Measurements from ENCODE around the gene ELN.
"Not testable (repeated sequence)": the region's sequence is repeated elsewhere in the genome, so short reads cannot be mapped to it uniquely, and the experiment has no call there.

ELN gene

GRCh38 chr7:74044366-74045350 is 16.7 kb downstream of the ELN start:
- no peak for DNase-seq

GRCh38 chr7:74046581-74046980 is 18.6 kb downstream of the ELN start:
- not testable (repeated sequence) for DNase-seq

GRCh38 chr7:74047804-74048380 is 19.9 kb downstream of the ELN start:
- no peak for DNase-seq

- no peak for DNase-seq
Measured at GRCh38 chr7:74048999-74049599, 21.1 kb downstream of the ELN start.

GRCh38 chr7:74049997-74050798 is 22.2 kb downstream of the ELN start:
- DNase-seq = no peak

- DNase-seq = no peak
Measured at GRCh38 chr7:74051193-74051592, 23.2 kb downstream of the ELN start.

- DNase-seq = peak; percentile 61
Measured at GRCh38 chr7:74051629-74052410, 23.8 kb downstream of the ELN start.

- no peak for DNase-seq
Measured at GRCh38 chr7:74052628-74053027, 24.7 kb downstream of the ELN start.

- no peak for DNase-seq
Measured at GRCh38 chr7:74053589-74054186, 25.7 kb downstream of the ELN start.

GRCh38 chr7:74056096-74056915 is 28.3 kb downstream of the ELN start:
- no peak for DNase-seq

GRCh38 chr7:74057216-74057925 is 29.4 kb downstream of the ELN start:
- no peak for DNase-seq

- no peak for DNase-seq
Measured at GRCh38 chr7:74057987-74058386, 30.0 kb downstream of the ELN start.

- DNase-seq = no peak
Measured at GRCh38 chr7:74058486-74058885, 30.5 kb downstream of the ELN start.

- no peak for DNase-seq
Measured at GRCh38 chr7:74059037-74059436, 31.1 kb downstream of the ELN start.

- no peak for DNase-seq
Measured at GRCh38 chr7:74059681-74060588, 32.0 kb downstream of the ELN start.

GRCh38 chr7:74061840-74062539 is 34.0 kb downstream of the ELN start:
- DNase-seq = peak; percentile 89

- DNase-seq = no peak
Measured at GRCh38 chr7:74063223-74063641, 35.3 kb downstream of the ELN start.

- no peak for DNase-seq
Measured at GRCh38 chr7:74063646-74064045, 35.7 kb downstream of the ELN start.
